OCI-LY7 (cell line): ENCODE measurements around the gene ABCA4. TPM values are rescaled to one million over a fixed set of nuclear protein-coding genes. Genes with fewer than 3 reads are reported as not detected.

Source experiments
- BruUV-seq: library from RNA; stranded (reverse); fragments of 400-500 nt; replicated peaks from 2 replicates; lab custom pipeline; 2021; lab: Mats Ljungman, UMichigan
- CTCF ChIA-PET: fragments of 300-600 bp; sonication (Branson Sonifier 250); formaldehyde crosslinking; loops from one replicate; lab custom pipeline; 2022; ENCODE audit warnings: antibody characterized with exemption; ENCODE audit not compliant: unreplicated experiment; lab: Charles Lee
- POLR2A ChIA-PET: fragments of 300-600 bp; sonication (Branson Sonifier 250); formaldehyde crosslinking; loops from one replicate; lab custom pipeline; 2022; ENCODE audit warnings: antibody characterized with exemption; lab: Charles Lee
- DNase-seq: peaks from one replicate; pipeline ENCODE4 v3.0.0-alpha.2; 2015; ENCODE audit warnings: low spot score
- H2AFZ ChIP-seq: fragments of 200-600 bp; sonication (generic), shearing (Covaris generic); 2 replicates; pipeline ENCODE4 v1.6.1; 2014; ENCODE audit warnings: mild to moderate bottlenecking, antibody characterized with exemption, low read length, moderate library complexity
- H3K27ac ChIP-seq: fragments of 200-600 bp; sonication (generic); 2 replicates; pipeline ENCODE4 v1.5.1; 2014; ENCODE audit warnings: mixed run types, low read depth, mild to moderate bottlenecking, moderate library complexity, low read length, inconsistent platforms; ENCODE audit not compliant: poor library complexity, severe bottlenecking
- H3K36me3 ChIP-seq: fragments of 200-600 bp; sonication (generic); 2 replicates; pipeline ENCODE4 v1.6.1; 2014; ENCODE audit warnings: mild to moderate bottlenecking, antibody characterized with exemption, low read length, moderate library complexity, mixed read lengths; ENCODE audit not compliant: insufficient read depth
- H3K4me1 ChIP-seq: fragments of 200-600 bp; sonication (generic); 2 replicates; pipeline ENCODE4 v1.5.1; 2014; ENCODE audit warnings: mild to moderate bottlenecking, low read length; ENCODE audit not compliant: insufficient read depth, poor library complexity, severe bottlenecking
- H3K4me2 ChIP-seq: fragments of 200-600 bp; sonication (generic); 2 replicates; pipeline ENCODE4 v1.6.1; 2014; ENCODE audit warnings: mild to moderate bottlenecking, low read length
- H3K4me3 ChIP-seq: fragments of 200-600 bp; sonication (generic); 2 replicates; pipeline ENCODE4 v1.5.1; 2014; ENCODE audit warnings: mild to moderate bottlenecking, low read depth, low read length; ENCODE audit not compliant: poor library complexity, severe bottlenecking
- H3K79me2 ChIP-seq: fragments of 200-600 bp; sonication (generic); 2 replicates; pipeline ENCODE4 v1.6.1; 2016; ENCODE audit warnings: low read depth, mild to moderate bottlenecking, low read length, moderate library complexity, mixed read lengths; ENCODE audit not compliant: insufficient read depth
- H3K9me2 ChIP-seq: fragments of 200-600 bp; sonication (generic); 2 replicates; pipeline ENCODE4 v1.6.1; 2016; ENCODE audit warnings: mild to moderate bottlenecking, low read length, mixed read lengths; ENCODE audit not compliant: insufficient read depth
- H3K9me3 ChIP-seq: fragments of 200-600 bp; sonication (generic); 2 replicates; pipeline ENCODE4 v1.6.1; 2014; ENCODE audit warnings: mild to moderate bottlenecking, mixed run types, low read length, mixed read lengths
- H4K20me1 ChIP-seq: fragments of 200-600 bp; sonication (generic); 2 replicates; pipeline ENCODE4 v1.6.1; 2014; ENCODE audit warnings: mild to moderate bottlenecking, antibody characterized with exemption, low read length, moderate library complexity, mixed read lengths; ENCODE audit not compliant: insufficient read depth
- CTCF ChIP-seq: fragments of 200-600 bp; sonication (generic); conservative IDR thresholded peaks from 2 replicates; pipeline ENCODE4 v1.5.1; 2014; ENCODE audit warnings: mild to moderate bottlenecking, antibody characterized with exemption, low read length, moderate library complexity, mixed read lengths
- EZH2phosphoT487 ChIP-seq: fragments of 200-600 bp; sonication (generic); IDR thresholded peaks from 2 replicates; pipeline ENCODE4 v1.6.1; 2018; ENCODE audit warnings: low read depth, borderline replicate concordance, mild to moderate bottlenecking, mixed run types, antibody characterized with exemption, low read length, moderate library complexity, mixed read lengths
- intact Hi-C: fragments of 100-400 bp; cut with micrococcal nuclease; formaldehyde crosslinking; loops from one replicate; pipeline ENCODE4 v1.10.0; 2022; ENCODE audit not compliant: unreplicated experiment
- total RNA-seq, 2 experiments: library from RNA; depleted of rRNA in 1 of 2; stranded (reverse); fragments of >200 nt in 1 of 2; shearing (Covaris generic) in 1 of 2; gene quantifications; 2 replicates each; pipeline ENCODE4 v1.2.3, GENCODE V29; 2014 to 2022

The ABCA4 gene
- total RNA-seq, 2 experiments from 2014 or later = not detected

- Histone ChIP-seq H3K4me1 (no peaks in the 10 kb centered on the region), H3K9me2 (no peaks in the 10 kb centered on the region), H3K4me2 (no peak overlapping the region), H3K4me3 (no peak overlapping the region), H3K79me2 (no peaks in the 10 kb centered on the region), H4K20me1 (no peaks in the 10 kb centered on the region), H2AFZ (no peak overlapping the region), H3K9me3 (no peaks in the 10 kb centered on the region), H3K27ac (no peak overlapping the region), H3K36me3 (no peaks in the 10 kb centered on the region)
- ChIA-PET CTCF (no interaction called here), POLR2A (no interaction called here)
- intact Hi-C loops = no loop called here
- BruUV-seq = no TSS peak
- no peak for TF ChIP-seq EZH2phosphoT487
- TF ChIP-seq CTCF = no peak
- no peak for DNase-seq
These were observed 11.2 kb upstream of the ABCA4 start for GRCh38 chr1:94132111-94132510.

DNA sequence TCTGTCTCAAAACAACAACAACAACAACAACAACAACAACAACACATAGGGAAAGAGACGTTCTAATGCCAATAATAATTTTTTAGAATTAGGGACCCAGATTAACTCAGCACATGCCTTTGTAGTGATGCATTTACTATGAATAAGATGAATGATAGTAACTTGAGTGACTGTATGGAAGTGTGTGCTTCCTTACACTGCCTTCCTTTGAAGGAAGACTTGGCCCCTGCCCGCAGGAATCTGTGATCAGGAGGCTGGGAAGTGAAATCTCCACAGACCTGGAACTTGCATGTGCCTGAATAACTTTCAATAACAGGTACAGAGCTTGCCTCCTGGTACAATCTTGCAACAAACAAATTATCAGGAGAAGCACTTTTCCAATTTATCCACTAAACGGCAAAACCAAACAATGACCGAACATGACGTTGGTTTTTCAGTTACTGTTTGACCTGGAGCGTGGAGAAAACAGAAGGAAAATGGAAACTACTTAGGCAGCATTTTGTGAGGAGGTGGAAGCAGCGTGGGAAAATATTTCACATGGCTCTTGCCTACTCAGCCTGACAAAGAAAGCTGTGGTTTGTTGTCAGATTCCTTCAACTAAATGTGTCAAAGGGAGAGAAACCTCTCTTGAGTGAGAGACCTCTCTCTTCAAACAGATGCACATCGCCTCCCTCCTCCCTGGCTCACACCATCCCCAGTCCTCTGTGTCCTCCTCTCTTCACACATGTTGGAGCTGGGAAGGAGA, 10.1 kb upstream of the ABCA4 start:
- H4K20me1 ChIP-seq = no peaks in the 10 kb centered on the region
- no peak overlapping the region for H3K4me3 ChIP-seq
- POLR2A ChIA-PET = no interaction called here
- H3K36me3 ChIP-seq = no peaks in the 10 kb centered on the region
- TF ChIP-seq CTCF (no peak), EZH2phosphoT487 (no peak)
- no peak overlapping the region for H2AFZ ChIP-seq
- H3K9me2 ChIP-seq = no peaks in the 10 kb centered on the region
- H3K27ac ChIP-seq = no peak overlapping the region
- H3K79me2 ChIP-seq = no peaks in the 10 kb centered on the region
- CTCF ChIA-PET = no interaction called here
- H3K4me1 ChIP-seq = no peaks in the 10 kb centered on the region
- no TSS peak for BruUV-seq
- H3K9me3 ChIP-seq = no peaks in the 10 kb centered on the region
- intact Hi-C loops = no loop called here
- H3K4me2 ChIP-seq = no peak overlapping the region
- DNase-seq = no peak

- CTCF ChIA-PET = no interaction called here
These were observed 5.7 kb upstream of the ABCA4 start for GRCh38 chr1:94126651-94127050.

More at GRCh38 chr1:94126651-94127050, 5.7 kb upstream of the ABCA4 start:
- H3K36me3 ChIP-seq = no peaks in the 10 kb centered on the region
- no peak for TF ChIP-seq EZH2phosphoT487
- TF ChIP-seq CTCF = no peak
- H3K27ac ChIP-seq = no peak overlapping the region
- H3K4me3 ChIP-seq = no peak overlapping the region
- no peak overlapping the region for H2AFZ ChIP-seq
- H3K4me1 ChIP-seq = no peaks in the 10 kb centered on the region
- H3K4me2 ChIP-seq = no peak overlapping the region
- no peaks in the 10 kb centered on the region for H4K20me1 ChIP-seq
- no TSS peak for BruUV-seq
- H3K79me2 ChIP-seq = no peaks in the 10 kb centered on the region
- intact Hi-C loops = no loop called here
- POLR2A ChIA-PET = no interaction called here
- no peaks in the 10 kb centered on the region for H3K9me3 ChIP-seq
- DNase-seq = no peak
- H3K9me2 ChIP-seq = no peaks in the 10 kb centered on the region
